H9 (cell line): ENCODE results near the gene ITPR2. TPM values are rescaled to one million over a fixed set of nuclear protein-coding genes. Genes with fewer than 3 reads are reported as not detected.

ENCODE experiments used
- DNase-seq: peaks from one replicate; pipeline ENCODE4 v3.0.0-alpha.2; 2017
- H2AFZ ChIP-seq: one replicate; pipeline ENCODE4 v1.6.1; 2013; ENCODE audit warnings: mild to moderate bottlenecking, low read length, control low read depth, moderate library complexity
- H2AK5ac ChIP-seq: 2 replicates; pipeline ENCODE4 v1.6.1; 2013; ENCODE audit warnings: low read length, control low read depth, mixed read lengths; ENCODE audit not compliant: insufficient read length
- H2BK120ac ChIP-seq: one replicate; pipeline ENCODE4 v1.6.1; 2013; ENCODE audit warnings: low read depth, mild to moderate bottlenecking, low read length, control low read depth, inconsistent platforms; ENCODE audit not compliant: poor library complexity, severe bottlenecking
- H2BK12ac ChIP-seq: 2 replicates; pipeline ENCODE4 v1.6.1; 2013; ENCODE audit warnings: low read length, control low read depth, mixed read lengths, low read depth; ENCODE audit not compliant: insufficient read length
- H2BK15ac ChIP-seq: 2 replicates; pipeline ENCODE4 v1.6.1; 2013; ENCODE audit warnings: low read depth, low read length, control low read depth
- H2BK20ac ChIP-seq: one replicate; pipeline ENCODE4 v1.6.1; 2013; ENCODE audit warnings: low read depth, mild to moderate bottlenecking, low read length, control low read depth, inconsistent platforms; ENCODE audit not compliant: poor library complexity, severe bottlenecking
- H2BK5ac ChIP-seq: 2 replicates; pipeline ENCODE4 v1.6.1; 2013; ENCODE audit warnings: low read length, control low read depth, mixed read lengths; ENCODE audit not compliant: insufficient read length
- H3K14ac ChIP-seq: 2 replicates; pipeline ENCODE4 v1.6.1; 2013; ENCODE audit warnings: low read length, control low read depth; ENCODE audit not compliant: insufficient read depth
- H3K18ac ChIP-seq: 2 replicates; pipeline ENCODE4 v1.6.1; 2013; ENCODE audit warnings: low read depth, mild to moderate bottlenecking, mixed read lengths, low read length, control low read depth; ENCODE audit not compliant: insufficient read length
- H3K23ac ChIP-seq: 2 replicates; pipeline ENCODE4 v1.6.1; 2013; ENCODE audit warnings: low read length, control low read depth, mixed read lengths, low read depth; ENCODE audit not compliant: insufficient read length
- H3K23me2 ChIP-seq: 2 replicates; pipeline ENCODE4 v1.6.1; 2013; ENCODE audit warnings: low read depth, mild to moderate bottlenecking, mixed read lengths, low read length, control low read depth; ENCODE audit not compliant: insufficient read length, poor library complexity, severe bottlenecking
- H3K27ac ChIP-seq: 2 replicates; pipeline ENCODE4 v1.5.1; 2013; ENCODE audit warnings: low read length, control low read depth, mixed read lengths, low read depth; ENCODE audit not compliant: insufficient read length
- H3K27me3 ChIP-seq: 2 replicates; pipeline ENCODE4 v1.6.1; 2013; ENCODE audit warnings: low read length, control low read depth, inconsistent platforms; ENCODE audit not compliant: insufficient read depth
- H3K4ac ChIP-seq: 2 replicates; pipeline ENCODE4 v1.6.1; 2013; ENCODE audit warnings: low read depth, mild to moderate bottlenecking, control low read depth, inconsistent platforms, low read length, moderate library complexity
- H3K4me1 ChIP-seq: 2 replicates; pipeline ENCODE4 v1.6.1; 2013; ENCODE audit warnings: low read length, control low read depth, inconsistent platforms; ENCODE audit not compliant: insufficient read depth
- H3K4me2 ChIP-seq: 2 replicates; pipeline ENCODE4 v1.6.1; 2013; ENCODE audit warnings: low read length, control low read depth, mixed read lengths; ENCODE audit not compliant: insufficient read length, insufficient read depth
- H3K56ac ChIP-seq: 2 replicates; pipeline ENCODE4 v1.6.1; 2013; ENCODE audit warnings: low read depth, mild to moderate bottlenecking, mixed read lengths, low read length, control low read depth; ENCODE audit not compliant: insufficient read length
- H3K79me1 ChIP-seq: 2 replicates; pipeline ENCODE4 v1.6.1; 2013; ENCODE audit warnings: low read depth, mild to moderate bottlenecking, moderate library complexity, low read length, control low read depth, inconsistent platforms; ENCODE audit not compliant: insufficient read depth, poor library complexity, severe bottlenecking
- H3K79me2 ChIP-seq: 2 replicates; pipeline ENCODE4 v1.6.1; 2013; ENCODE audit warnings: low read length, control low read depth, inconsistent platforms; ENCODE audit not compliant: insufficient read depth
- H3K9ac ChIP-seq: 2 replicates; pipeline ENCODE4 v1.6.1; 2013; ENCODE audit warnings: low read length, control low read depth, mixed read lengths; ENCODE audit not compliant: insufficient read length; ENCODE audit errors: extremely low read depth
- H3K9me3 ChIP-seq: one replicate; pipeline ENCODE4 v1.6.1; 2013; ENCODE audit warnings: low read depth, low read length, inconsistent platforms; ENCODE audit not compliant: control insufficient read depth
- H3T11ph ChIP-seq: one replicate; pipeline ENCODE4 v1.6.1; 2013; ENCODE audit warnings: mild to moderate bottlenecking, low read length, control low read depth, inconsistent platforms
- H4K20me1 ChIP-seq: one replicate; pipeline ENCODE4 v1.6.1; 2013; ENCODE audit not compliant: control insufficient read depth, insufficient read length, insufficient read depth
- H4K5ac ChIP-seq: 2 replicates; pipeline ENCODE4 v1.6.1; 2013; ENCODE audit warnings: low read depth, mild to moderate bottlenecking, mixed read lengths, low read length, control low read depth; ENCODE audit not compliant: insufficient read length
- H4K8ac ChIP-seq: replicated peaks from 2 replicates; pipeline ENCODE4 v1.6.1; 2013; ENCODE audit warnings: low read length, control low read depth, mixed read lengths, low read depth; ENCODE audit not compliant: insufficient read length
- H4K91ac ChIP-seq: 2 replicates; pipeline ENCODE4 v1.6.1; 2013; ENCODE audit warnings: low read depth, mild to moderate bottlenecking, moderate library complexity, mixed read lengths, low read length, control low read depth; ENCODE audit not compliant: insufficient read length
- H3K27ac Mint-ChIP-seq, 3 experiments: 2 replicates in 2 of 3; 3 replicates in 1 of 3; pipeline ENCODE4 v1.8.0; 2020 to 2021; ENCODE audit warnings: mixed read lengths in 3 of 3, mild to moderate bottlenecking in 1 of 3, moderate library complexity in 1 of 3
- H3K27me3 Mint-ChIP-seq: 2 replicates; pipeline ENCODE4 v1.8.0; 2021; ENCODE audit warnings: low read depth, mild to moderate bottlenecking, moderate library complexity, mixed read lengths
- H3K36me3 Mint-ChIP-seq, 3 experiments: 2 replicates in 2 of 3; 3 replicates in 1 of 3; pipeline ENCODE4 v1.8.0; 2020 to 2021; ENCODE audit warnings: low read depth in 3 of 3, mixed read lengths in 3 of 3; ENCODE audit not compliant: insufficient read depth in 1 of 3
- H3K4me1 Mint-ChIP-seq, 2 experiments: 2 replicates each; pipeline ENCODE4 v1.8.0; 2020; ENCODE audit warnings: mixed read lengths in 2 of 2
- H3K4me3 Mint-ChIP-seq, 2 experiments: 2 replicates in 1 of 2; 3 replicates in 1 of 2; pipeline ENCODE4 v1.8.0; 2020 to 2021; ENCODE audit warnings: mild to moderate bottlenecking in 2 of 2, mixed read lengths in 2 of 2, moderate library complexity in 1 of 2
- H3K9me3 Mint-ChIP-seq, 2 experiments: 2 replicates in 1 of 2; 3 replicates in 1 of 2; pipeline ENCODE4 v1.8.0; 2020; ENCODE audit warnings: mild to moderate bottlenecking in 2 of 2, mixed read lengths in 2 of 2, moderate library complexity in 1 of 2
- WGBS: extraction: QIAGEN DNeasy Blood & Tissue Kit; methylation state at CpG from one replicate; pipeline ENCODE4 v1.1.7; 2013; ENCODE audit warnings: missing lambda C conversion rate, low lambda C conversion rate, mixed read lengths; ENCODE audit not compliant: insufficient read length; ENCODE audit errors: extremely low coverage; 5-methylcytosine and 5-hydroxymethylcytosine counted together
- total RNA-seq: library from RNA; stranded (reverse); gene quantifications from 2 replicates; pipeline ENCODE4 v1.2.1, GENCODE V29; 2021
- TF ChIP-seq, protein P1 (sequence below): fragments of 200-600 bp; sonication (generic); conservative IDR thresholded peaks from 3 replicates; pipeline ENCODE4 v1.8.0; 2021; ENCODE audit warnings: antibody characterized with exemption, mild to moderate bottlenecking

Gene ITPR2
- total RNA-seq, 1 experiment from 2014 or later = 14.8 TPM

- Histone ChIP-seq H4K20me1 (no peaks in the 10 kb centered on the region), H4K91ac (no peak overlapping the region), H4K5ac (no peak overlapping the region), H2AK5ac (no peak overlapping the region), H3K14ac (peak overlapping the region; percentile 77), H3T11ph (no peak overlapping the region), H3K9ac (peak overlapping the region; percentile 73), H3K79me2 (peaks cover 28% of the 10 kb centered on the region; the same call in 1 of the 2 replicates), H3K56ac (no peak overlapping the region), H3K9me3 (no peaks in the 10 kb centered on the region), H2BK20ac (no peak overlapping the region), H2BK5ac (no peak overlapping the region), H3K23me2 (peaks cover 12% of the 10 kb centered on the region), H3K27ac (no peak overlapping the region), H2BK15ac (peak overlapping the region; percentile 40; the same call in 1 of the 2 replicates), H3K27me3 (no peaks in the 10 kb centered on the region), H2AFZ (no peak overlapping the region), H3K4me2 (peak overlapping the region; percentile 94), H3K4me1 (peaks cover 6% of the 10 kb centered on the region; the same call in 1 of the 2 replicates), H3K23ac (no peak overlapping the region), H2BK12ac (no peak overlapping the region), H3K79me1 (peaks cover 8% of the 10 kb centered on the region), H3K4ac (no peak overlapping the region), H3K18ac (peak overlapping the region; percentile 65), H4K8ac (no peak overlapping the region), H2BK120ac (no peak overlapping the region)
- Mint-ChIP-seq H3K4me3 (peak overlapping the region; percentile 85 to 97), H3K27ac (peak overlapping the region in 2 of 3 experiments; percentile 17 to 55; a peak in 1 of 7 replicates), H3K9me3 (no peaks in the 10 kb centered on the region), H3K27me3 (peaks cover 13% of the 10 kb centered on the region), H3K4me1 (peaks cover 23 to 30% of the 10 kb centered on the region in 2 experiments), H3K36me3 (0 out of 7 replicates have a peak, but pooled peaks cover 0 to 1% (median 0%) of the 10 kb centered on the region in 3 experiments)
- WGBS = no CpG with 5 or more reads among the region's 55 CpGs
- TF ChIP-seq, protein P1, sequence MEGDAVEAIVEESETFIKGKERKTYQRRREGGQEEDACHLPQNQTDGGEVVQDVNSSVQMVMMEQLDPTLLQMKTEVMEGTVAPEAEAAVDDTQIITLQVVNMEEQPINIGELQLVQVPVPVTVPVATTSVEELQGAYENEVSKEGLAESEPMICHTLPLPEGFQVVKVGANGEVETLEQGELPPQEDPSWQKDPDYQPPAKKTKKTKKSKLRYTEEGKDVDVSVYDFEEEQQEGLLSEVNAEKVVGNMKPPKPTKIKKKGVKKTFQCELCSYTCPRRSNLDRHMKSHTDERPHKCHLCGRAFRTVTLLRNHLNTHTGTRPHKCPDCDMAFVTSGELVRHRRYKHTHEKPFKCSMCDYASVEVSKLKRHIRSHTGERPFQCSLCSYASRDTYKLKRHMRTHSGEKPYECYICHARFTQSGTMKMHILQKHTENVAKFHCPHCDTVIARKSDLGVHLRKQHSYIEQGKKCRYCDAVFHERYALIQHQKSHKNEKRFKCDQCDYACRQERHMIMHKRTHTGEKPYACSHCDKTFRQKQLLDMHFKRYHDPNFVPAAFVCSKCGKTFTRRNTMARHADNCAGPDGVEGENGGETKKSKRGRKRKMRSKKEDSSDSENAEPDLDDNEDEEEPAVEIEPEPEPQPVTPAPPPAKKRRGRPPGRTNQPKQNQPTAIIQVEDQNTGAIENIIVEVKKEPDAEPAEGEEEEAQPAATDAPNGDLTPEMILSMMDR = no peak; the same call in 2 of the 3 replicates
- DNase-seq = peak; percentile 57
These were observed 808 bp downstream of the ITPR2 start for GRCh38 chr12:26831951-26832821.
